HK-2 (cell line): ENCODE data around the gene HOXD4.

Experiments
- DNase-seq: peaks from one replicate; pipeline ENCODE4 v3.0.0-alpha.2; 2018; ENCODE audit not compliant: unreplicated experiment

HOXD4 gene

DNA sequence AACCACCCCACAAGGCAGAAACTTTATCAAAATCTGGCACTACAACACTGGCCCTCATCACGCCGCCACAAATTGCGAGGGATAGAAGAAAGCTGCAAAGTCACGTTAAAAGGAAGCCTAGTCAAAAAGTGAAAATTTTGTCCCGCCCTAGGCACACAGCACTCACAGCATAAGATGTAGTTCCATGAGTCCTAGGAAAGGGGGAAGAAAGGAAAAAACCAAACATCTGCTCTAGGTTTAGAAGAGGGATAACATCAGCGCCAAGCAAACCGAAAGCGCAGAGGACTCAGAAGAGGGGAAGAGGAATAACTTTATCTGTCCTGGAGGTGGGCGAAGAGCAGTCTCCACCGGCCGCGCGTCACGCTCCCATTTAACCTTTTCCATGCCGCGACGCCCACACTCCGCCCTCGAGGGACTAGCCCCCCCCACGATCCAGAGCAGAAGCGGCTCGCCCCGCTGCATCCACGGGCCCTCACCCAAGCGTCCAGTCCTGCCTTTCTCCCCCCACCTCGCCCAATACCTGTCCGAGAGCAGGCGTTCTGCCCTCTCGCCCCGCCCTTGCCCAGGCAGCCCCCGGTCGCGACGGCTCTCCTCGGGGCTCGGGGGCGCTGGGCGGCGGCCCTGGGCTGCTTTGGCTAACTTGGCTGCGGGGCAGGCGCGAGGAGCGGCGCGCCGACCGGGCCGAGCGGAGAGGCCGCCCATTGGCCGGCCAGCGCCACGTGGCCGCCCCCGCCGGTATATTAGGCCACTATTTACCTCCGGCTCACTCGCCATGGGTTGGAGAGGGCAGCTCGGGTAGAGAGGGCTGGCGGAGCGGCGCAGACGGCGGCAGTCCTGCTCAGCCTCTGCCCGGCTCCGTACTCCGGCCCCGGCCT is 36.8 kb downstream of the HOXD4 start, which contains the start of gene HOXD1:
HOXD1 (plus strand) TSS at position 770 of the 875 bp plus-strand sequence. CDS start 134 bp downstream, outside the sequence.
- peak; percentile 76 for DNase-seq

DNA sequence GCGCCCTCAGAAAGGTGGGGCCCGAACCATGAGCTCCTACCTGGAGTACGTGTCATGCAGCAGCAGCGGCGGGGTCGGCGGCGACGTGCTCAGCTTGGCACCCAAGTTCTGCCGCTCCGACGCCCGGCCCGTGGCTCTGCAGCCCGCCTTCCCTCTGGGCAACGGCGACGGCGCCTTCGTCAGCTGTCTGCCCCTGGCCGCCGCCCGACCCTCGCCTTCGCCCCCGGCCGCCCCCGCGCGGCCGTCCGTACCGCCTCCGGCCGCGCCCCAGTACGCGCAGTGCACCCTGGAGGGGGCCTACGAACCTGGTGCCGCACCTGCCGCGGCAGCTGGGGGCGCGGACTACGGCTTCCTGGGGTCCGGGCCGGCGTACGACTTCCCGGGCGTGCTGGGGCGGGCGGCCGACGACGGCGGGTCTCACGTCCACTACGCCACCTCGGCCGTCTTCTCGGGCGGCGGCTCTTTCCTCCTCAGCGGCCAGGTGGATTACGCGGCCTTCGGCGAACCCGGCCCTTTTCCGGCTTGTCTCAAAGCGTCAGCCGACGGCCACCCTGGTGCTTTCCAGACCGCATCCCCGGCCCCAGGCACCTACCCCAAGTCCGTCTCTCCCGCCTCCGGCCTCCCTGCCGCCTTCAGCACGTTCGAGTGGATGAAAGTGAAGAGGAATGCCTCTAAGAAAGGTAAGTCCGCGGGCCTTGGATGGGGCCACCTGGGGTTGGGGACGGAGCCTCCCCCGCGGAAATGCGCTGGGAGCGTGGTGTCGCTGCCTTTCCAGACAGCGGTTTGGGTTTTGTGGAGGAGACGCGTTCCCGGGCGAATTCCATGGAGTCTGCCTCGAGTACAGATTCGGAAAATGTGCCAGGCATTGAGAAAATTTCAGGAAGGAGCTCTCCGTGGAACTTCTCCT is 37.7 kb downstream of the HOXD4 start:
- DNase-seq: peak; percentile 17

DNA sequence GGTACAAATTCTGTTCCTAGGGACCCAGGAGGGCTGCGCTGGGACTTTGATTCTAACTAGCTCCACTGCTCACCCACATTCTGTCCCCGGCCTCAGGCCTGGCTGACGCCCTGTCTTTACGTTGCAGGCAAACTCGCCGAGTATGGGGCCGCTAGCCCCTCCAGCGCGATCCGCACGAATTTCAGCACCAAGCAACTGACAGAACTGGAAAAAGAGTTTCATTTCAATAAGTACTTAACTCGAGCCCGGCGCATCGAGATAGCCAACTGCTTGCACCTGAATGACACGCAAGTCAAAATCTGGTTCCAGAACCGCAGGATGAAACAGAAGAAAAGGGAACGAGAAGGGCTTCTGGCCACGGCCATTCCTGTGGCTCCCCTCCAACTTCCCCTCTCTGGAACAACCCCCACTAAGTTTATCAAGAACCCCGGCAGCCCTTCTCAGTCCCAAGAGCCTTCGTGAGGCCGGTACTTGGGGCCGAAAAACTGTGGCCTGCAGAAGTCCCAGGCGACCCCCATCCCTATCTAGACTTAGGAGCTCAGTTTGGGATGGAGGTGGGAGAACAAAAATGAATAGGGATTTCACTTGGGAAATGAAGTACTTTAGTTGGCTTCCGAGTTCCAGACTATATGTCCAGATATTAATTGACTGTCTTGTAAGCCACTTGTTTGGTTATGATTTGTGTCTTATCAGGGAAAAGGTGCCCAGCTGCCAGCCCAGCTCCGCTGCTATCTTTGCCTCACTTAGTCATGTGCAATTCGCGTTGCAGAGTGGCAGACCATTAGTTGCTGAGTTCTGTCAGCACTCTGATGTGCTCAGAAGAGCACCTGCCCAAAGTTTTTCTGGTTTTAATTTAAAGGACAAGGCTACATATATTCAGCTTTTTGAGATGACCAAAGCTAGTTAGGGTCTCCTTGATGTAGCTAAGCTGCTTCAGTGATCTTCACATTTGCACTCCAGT is 38.6 kb downstream of the HOXD4 start:
- no peak for DNase-seq

DNA sequence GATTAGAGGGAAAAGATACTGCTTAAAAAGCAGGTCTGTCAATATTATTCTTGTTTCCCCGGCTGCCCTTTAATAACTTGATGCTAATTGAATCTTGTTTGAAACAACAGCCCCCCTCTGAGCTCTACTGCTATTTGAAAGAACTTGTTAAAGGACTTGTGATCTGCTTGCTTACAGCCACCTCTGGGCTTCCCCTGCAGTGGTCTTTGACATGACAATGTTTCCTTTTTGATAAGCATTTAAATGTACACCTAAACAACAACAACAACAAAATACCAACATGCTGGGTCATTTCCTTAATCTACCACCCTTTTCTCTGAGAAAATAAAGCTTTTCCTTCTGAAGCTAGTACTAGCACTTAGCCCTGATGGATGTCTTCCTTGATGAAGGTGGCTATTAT is 41.0 kb downstream of the HOXD4 start:
- no peak for DNase-seq

DNA sequence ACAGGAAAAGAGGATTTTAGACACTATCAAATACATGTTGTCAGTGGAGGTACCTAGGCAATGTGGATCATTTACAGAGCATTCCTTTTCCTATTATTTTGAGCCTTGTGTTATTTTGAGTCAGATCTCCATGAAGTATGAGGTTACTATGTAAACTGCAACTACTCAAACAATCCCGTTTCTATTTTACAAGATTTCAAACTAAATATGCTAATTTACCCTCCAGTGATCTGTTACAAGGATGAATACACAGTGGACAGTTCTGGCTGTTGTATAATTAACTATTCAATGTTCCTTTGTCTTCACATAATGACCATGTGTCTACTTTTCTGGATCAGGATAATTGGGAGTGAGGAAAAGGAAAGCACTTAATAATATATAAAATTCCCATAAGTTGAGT is 41.7 kb downstream of the HOXD4 start:
- no peak for DNase-seq

DNA sequence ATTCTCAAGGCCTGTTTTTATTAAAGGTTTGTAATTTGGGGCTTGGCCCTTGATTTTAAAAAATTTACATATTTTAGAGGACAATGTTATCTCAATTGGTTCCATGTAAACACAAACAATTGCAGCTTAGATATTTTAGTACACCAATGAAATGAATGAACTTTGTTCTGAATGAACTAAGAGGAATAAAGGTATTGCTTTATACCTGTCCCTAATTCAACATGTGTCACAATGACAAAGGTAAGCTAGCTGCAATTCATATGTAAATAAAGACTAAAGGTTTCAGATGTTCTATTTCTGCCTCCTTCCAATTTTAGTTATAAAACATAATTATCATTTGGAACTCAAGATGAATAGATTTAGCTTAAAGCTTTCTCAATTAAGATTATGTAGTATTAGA is 48.6 kb downstream of the HOXD4 start:
- DNase-seq: no peak

GRCh38 chr2:176200971-176201370 is 49.6 kb downstream of the HOXD4 start:
- DNase-seq: no peak

- no peak for DNase-seq
Observed at GRCh38 chr2:176202491-176202890, 51.1 kb downstream of the HOXD4 start.
